Measurements from ENCODE around the gene SLC9A8. TPM values are rescaled to one million over a fixed set of nuclear protein-coding genes. Genes with fewer than 3 reads are reported as not detected.

Gene SLC9A8
- total RNA-seq, 4 donors from 2014 or later = 7.1 to 12.4 (median 8.9) TPM

DNA sequence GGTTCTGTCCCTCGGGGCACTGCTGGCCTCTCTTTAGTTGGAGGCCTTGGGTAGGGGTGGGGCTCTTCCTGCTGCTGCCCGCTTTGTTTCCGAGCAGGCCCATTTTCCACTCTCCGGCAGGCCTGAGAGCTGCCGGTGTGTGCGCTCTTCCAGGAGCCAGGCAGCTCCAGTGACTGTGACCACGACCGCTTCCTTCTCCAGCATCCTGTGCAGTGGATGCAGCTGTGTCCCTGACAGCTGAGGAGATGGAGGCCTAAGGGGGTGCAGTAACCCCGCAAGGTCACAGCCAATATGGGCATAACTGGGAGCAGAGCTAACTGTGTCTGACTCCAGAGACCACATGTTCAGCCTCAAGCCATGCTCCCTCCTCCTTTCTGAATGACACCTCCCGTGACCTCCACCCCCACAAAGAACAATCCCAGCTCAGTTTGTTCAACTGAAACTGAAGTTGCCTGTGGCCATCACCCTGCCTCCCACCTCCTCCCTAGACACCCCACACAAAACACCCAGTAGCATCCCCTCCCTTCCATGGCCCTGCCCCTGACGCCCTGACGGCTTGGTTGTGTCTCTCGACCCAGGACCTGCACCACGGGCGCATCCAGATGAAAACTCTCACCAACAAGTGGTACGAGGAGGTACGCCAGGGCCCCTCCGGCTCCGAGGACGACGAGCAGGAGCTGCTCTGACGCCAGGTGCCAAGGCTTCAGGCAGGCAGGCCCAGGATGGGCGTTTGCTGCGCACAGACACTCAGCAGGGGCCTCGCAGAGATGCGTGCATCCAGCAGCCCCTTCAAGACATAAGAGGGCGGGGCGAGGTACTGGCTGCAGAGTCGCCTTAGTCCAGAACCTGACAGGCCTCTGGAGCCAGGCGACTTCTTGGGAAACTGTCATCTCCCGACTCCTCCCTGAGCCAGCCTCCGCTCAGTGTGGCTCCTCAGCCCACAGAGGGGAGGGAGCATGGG is 74.9 kb downstream of the SLC9A8 start:
- no peak for TF ChIP-seq CTCF (IDR thresholded peaks at IDR 0.05; ENCODE audit: low read depth)

GRCh38 chr20:49888212-49889000 is 75.8 kb downstream of the SLC9A8 start:
- no peak for TF ChIP-seq CTCF (IDR thresholded peaks at IDR 0.05; ENCODE audit: low read depth)

GRCh38 chr20:49889001-49889934 is 76.6 kb downstream of the SLC9A8 start:
- TF ChIP-seq CTCF (IDR thresholded peaks at IDR 0.05; ENCODE audit: low read depth) = no peak

GRCh38 chr20:49889935-49890333 is 77.3 kb downstream of the SLC9A8 start:
- TF ChIP-seq CTCF (IDR thresholded peaks at IDR 0.05; ENCODE audit: low read depth) = no peak

GRCh38 chr20:49890471-49891361 is 78.1 kb downstream of the SLC9A8 start:
- no peak for TF ChIP-seq CTCF (IDR thresholded peaks at IDR 0.05; ENCODE audit: low read depth)

DNA sequence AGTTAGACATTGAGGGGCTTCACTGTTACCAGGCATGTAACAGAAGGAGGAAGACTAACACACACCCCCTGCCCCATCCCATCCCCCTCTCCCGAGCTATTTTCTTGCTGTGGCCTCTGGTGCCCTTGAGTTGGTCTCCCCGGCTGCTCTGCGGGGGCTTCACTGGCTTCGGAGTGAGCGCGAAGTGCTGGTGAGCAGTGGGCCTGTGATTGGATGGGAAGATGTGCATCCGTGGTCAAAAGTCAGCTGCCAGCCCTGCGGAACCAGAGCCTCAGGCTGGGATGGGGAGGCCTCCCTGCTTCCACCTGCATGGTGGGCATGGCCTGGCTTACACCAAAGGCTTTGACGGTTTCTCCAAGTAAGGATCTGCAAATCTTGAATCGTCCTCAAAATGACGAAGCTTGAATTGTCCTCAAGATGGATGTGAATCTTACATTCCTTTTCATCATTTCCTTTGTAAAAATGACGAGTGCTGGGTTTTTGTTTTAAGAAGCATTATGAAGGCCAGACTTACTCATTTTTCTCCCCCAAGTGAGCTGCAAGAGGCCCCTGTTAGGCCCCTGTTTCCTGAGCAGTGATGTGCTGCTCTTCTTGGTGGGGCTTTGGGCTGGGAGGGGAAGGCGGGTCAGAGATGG is 79.0 kb downstream of the SLC9A8 start:
- no peak for TF ChIP-seq CTCF (IDR thresholded peaks at IDR 0.05; ENCODE audit: low read depth)
